Panc1 (cell line): ENCODE measurements around the gene ACAD9.

Source experiments
- POLR2AphosphoS5 ChIP-seq: IDR thresholded peaks from 2 replicates; pipeline ENCODE4 v1.6.1; 2012; ENCODE audit warnings: mild to moderate bottlenecking, low read depth, low read length, moderate library complexity
- SIN3A ChIP-seq: IDR thresholded peaks from 2 replicates; pipeline ENCODE4 v1.6.1; 2012; ENCODE audit warnings: low read depth, mild to moderate bottlenecking, low read length, moderate library complexity, borderline replicate concordance; ENCODE audit not compliant: insufficient read depth
- TF ChIP-seq, protein P1 (sequence below): fragments of 450-650 bp; IDR thresholded peaks from 2 replicates; pipeline ENCODE4 v1.5.1; 2017; ENCODE audit warnings: mild to moderate bottlenecking
- TF ChIP-seq, protein P2 (sequence below), 2 experiments: IDR thresholded peaks; 2 replicates each; pipeline ENCODE4 v1.6.1; 2011 to 2012; ENCODE audit warnings: low read depth in 2 of 2, control low read depth in 1 of 2, low read length in 1 of 2, mild to moderate bottlenecking in 1 of 2, moderate library complexity in 1 of 2; ENCODE audit not compliant: insufficient read depth in 1 of 2

DNA sequence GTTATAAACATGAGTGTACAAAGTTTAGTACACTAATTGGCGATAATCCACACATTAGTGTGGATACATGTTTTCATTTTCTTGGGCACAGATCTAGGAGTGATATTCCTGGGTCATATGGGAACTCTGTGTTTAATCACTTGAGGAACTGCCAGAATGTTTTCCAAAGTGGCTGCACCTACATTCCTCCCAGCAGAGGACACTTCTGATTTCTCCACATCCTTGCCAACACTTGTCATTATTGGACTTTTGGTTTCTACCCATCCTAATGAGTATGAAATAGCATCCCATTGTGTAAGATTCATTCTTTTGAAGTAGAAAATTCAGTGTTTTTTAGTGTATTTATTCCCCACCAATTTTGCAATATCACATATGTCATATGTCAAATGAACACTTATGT, 60.8 kb downstream of the ACAD9 start:
- TF ChIP-seq, protein P1, sequence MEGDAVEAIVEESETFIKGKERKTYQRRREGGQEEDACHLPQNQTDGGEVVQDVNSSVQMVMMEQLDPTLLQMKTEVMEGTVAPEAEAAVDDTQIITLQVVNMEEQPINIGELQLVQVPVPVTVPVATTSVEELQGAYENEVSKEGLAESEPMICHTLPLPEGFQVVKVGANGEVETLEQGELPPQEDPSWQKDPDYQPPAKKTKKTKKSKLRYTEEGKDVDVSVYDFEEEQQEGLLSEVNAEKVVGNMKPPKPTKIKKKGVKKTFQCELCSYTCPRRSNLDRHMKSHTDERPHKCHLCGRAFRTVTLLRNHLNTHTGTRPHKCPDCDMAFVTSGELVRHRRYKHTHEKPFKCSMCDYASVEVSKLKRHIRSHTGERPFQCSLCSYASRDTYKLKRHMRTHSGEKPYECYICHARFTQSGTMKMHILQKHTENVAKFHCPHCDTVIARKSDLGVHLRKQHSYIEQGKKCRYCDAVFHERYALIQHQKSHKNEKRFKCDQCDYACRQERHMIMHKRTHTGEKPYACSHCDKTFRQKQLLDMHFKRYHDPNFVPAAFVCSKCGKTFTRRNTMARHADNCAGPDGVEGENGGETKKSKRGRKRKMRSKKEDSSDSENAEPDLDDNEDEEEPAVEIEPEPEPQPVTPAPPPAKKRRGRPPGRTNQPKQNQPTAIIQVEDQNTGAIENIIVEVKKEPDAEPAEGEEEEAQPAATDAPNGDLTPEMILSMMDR, result no peak
- TF ChIP-seq POLR2AphosphoS5, result no peak
- no peak for TF ChIP-seq SIN3A
- TF ChIP-seq, protein P2, sequence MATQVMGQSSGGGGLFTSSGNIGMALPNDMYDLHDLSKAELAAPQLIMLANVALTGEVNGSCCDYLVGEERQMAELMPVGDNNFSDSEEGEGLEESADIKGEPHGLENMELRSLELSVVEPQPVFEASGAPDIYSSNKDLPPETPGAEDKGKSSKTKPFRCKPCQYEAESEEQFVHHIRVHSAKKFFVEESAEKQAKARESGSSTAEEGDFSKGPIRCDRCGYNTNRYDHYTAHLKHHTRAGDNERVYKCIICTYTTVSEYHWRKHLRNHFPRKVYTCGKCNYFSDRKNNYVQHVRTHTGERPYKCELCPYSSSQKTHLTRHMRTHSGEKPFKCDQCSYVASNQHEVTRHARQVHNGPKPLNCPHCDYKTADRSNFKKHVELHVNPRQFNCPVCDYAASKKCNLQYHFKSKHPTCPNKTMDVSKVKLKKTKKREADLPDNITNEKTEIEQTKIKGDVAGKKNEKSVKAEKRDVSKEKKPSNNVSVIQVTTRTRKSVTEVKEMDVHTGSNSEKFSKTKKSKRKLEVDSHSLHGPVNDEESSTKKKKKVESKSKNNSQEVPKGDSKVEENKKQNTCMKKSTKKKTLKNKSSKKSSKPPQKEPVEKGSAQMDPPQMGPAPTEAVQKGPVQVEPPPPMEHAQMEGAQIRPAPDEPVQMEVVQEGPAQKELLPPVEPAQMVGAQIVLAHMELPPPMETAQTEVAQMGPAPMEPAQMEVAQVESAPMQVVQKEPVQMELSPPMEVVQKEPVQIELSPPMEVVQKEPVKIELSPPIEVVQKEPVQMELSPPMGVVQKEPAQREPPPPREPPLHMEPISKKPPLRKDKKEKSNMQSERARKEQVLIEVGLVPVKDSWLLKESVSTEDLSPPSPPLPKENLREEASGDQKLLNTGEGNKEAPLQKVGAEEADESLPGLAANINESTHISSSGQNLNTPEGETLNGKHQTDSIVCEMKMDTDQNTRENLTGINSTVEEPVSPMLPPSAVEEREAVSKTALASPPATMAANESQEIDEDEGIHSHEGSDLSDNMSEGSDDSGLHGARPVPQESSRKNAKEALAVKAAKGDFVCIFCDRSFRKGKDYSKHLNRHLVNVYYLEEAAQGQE (IDR thresholded peaks at IDR 0.05; ENCODE audit: insufficient read depth in 1 of 2, low read depth in 2 of 2, low read length in 1 of 2), result no peak
